SK-MEL-5 (cell line): ENCODE results near the gene TGIF1. TPM values are rescaled to one million over a fixed set of nuclear protein-coding genes. Genes with fewer than 3 reads are reported as not detected.
"Not testable (repeated sequence)": the region's sequence is repeated elsewhere in the genome, so short reads cannot be mapped to it uniquely, and the experiment has no call there.

ENCODE experiments used
- DNase-seq: peaks from one replicate; pipeline ENCODE4 v3.0.0-alpha.2; 2016; ENCODE audit warnings: low read depth, low spot score
- in situ Hi-C: cut with HindIII; loops from 2 replicates; pipeline ENCODE4 v1.10.0; 2016; ENCODE audit warnings: low sequenced_read_pairs, high pct_unique_total_duplicates, low pct_unique_long_range_greater_than_20kb
- polyA plus RNA-seq, 2 experiments: library from polyadenylated mRNA; depleted of rRNA; stranded (reverse); fragments of >200 nt; gene quantifications; 2 replicates each; pipeline ENCODE4 v1.2.3, GENCODE V29; 2015
- total RNA-seq: library from RNA; depleted of rRNA; stranded (reverse); fragments of >200 nt; shearing (Covaris generic); gene quantifications from 2 replicates; pipeline ENCODE4 v1.2.3, GENCODE V29; 2014; rRNA removed

TGIF1 gene
- 191 and 210 TPM in 2 replicates for total RNA-seq
- polyA plus RNA-seq (2015; cell fraction: cytosol; rRNA removed): 136 and 144 TPM in 2 replicates
- polyA plus RNA-seq (2015; cell fraction: nucleus; rRNA removed): 304 and 312 TPM in 2 replicates

DNA sequence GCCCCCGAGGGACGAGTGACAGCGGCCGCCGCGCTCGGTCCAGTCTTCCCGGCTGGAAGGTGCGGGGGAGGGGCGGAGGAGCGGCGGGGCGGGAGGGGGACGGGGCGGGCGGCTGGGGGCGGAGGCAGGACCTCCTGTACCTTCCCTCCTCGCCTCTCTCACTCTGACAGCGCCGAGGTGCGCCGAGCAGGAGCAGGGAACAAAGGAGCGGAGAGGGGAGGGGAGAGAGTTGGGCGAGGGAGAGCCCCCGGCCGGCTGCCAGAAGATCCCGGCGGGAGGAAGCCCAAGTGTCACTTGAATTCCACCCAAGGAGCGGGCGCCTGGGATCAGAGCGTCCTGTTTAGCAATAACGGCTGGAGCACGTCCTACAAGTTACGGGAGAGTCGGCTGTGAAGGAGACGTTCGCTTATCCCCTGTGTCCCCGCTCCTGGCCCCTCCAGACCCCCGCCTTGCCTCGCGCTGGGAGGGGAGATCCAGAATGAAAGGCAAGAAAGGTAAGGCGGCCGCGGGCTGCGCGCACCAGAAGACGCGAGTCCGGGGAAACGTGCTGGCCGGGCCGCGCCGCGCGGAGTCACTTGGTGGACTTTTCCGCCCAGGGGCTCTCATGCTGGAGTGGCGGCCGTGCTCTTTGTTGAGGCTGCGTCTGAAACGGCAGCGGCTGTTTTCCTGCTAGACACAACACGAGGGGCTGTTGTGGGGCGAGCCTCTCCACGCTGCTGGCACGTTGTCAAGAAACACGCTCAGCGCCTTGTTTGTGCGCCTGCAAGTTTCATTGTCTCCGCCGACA, at the start of gene TGIF1:
TSS of gene TGIF1 (plus strand) at position 161 of the 787 bp plus-strand sequence. CDS start at position 479, 318 bp downstream.
- in situ Hi-C loops: no loop called here

DNA sequence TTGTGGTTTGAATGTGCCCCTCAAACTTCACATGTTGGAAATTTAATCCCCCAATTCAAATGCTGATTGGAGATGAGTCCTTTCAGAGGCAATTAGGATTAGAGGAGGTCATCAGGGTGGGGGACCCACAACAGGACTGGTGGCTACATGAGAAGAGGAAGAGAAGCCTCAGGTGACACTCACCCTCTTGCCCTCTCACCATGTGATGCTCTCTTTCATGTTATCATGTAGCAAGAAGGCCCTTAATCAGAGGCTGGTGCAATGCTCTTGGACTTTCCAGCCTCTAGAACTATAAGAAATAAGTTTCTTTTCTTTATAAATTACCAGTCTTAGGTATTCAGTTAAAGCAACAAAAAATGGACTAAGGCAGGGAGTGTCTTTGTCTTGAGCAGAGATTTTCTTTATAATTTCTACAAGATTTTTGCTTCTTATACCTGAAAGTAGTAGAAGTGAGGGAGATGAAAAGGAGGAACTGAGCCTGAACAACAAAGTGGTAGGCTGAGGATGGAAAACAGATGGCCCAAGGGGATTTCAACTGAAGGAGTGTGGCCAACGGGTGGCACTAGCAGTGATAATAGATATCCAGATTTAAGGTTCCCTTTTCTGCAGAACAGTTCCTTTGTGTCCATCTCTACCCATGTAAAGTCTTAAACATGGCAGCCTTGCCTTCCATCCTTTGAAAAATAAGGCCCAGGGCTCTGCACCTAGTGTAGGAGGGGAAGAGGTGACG, 49.2 kb upstream of the TGIF1 start:
- in situ Hi-C loops: no loop called here
- DNase-seq: no peak

More for the DNA sequence above, at the start of gene TGIF1:
- peak; percentile 90 for DNase-seq

DNA sequence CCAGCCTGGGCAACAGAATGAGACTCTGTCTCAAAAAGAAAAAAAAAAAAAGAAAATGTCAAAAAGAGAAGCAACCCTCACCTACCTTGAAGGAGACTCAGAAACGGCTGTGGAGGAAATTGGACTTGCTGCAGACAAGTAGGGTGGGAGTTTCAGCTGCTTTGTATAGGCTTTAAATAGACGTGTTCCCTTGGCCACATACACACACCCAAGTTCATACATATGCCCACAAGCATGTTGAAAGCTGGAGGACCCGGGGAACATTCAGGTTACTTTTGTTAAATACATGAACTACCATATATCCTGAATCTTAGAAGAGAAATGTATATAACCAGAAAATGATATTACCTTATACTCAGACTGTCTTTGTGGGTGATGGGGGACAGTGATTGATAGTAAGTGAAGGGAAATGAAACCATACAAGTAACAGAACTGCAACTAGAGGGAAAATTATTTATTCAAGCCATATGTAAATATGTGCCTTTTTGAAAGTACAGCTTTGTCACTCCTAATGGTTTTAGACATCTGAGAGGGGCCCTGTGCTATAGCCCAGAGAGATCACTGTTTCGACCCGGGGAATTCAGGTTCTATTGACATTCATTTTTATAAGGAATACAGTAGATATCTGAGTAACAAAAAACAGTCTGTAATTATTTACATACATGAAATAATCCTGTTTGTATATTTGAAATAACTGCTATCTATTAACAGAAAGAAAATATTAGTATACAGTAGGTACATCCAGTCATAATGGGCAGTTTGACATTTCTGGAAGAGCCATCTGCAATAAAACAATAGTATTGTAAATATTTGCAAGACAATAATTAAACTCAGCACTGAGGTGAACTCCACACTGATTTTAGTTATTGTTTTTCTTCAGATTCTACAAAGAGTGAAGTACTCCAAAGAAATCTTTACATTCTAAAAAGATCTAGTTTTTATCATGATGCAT, 48.0 kb upstream of the TGIF1 start:
- DNase-seq: no peak
- in situ Hi-C loops: no loop called here

DNA sequence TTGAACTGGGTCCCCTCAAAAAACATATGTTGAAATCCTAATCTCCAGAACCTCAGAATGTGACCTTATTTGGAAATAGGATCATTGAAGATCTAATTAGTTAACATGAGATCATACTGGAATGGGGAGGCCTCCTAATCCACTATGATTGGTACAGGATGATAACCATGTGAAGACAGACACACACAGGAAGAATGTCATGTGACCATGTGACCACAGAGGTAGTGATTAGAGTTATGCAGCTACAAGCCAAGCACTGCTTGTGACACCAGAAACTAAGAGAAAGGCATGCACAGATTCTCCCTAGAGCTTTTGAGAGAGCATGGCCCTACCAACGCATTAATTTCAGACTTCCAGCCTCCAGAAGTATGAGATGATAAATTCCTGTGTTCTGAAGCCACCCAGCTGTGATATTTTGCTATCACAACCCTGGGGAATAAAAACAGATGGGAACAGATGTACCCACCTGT, 47.0 kb upstream of the TGIF1 start:
- in situ Hi-C loops: no loop called here
- peak; percentile 73 for DNase-seq

DNA sequence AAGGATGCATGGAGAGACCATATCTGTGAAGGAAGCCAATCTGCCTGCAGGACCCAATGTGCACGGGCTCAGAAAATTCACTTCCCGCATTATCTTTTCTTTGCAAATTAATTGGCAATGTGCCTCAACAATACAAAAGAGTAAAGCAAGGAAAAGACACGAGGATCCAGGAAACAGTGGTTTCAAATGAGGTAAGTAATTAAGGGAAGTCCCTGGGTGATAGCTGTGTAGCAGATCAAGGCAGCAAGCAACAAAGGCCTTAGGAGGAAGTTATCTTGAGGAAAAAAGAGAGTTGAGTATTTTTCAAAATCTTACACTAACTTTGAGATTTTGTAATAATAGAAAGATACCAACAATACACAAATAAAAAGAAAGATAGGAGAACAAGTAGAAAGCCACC, 44.3 kb upstream of the TGIF1 start:
- in situ Hi-C loops: no loop called here
- DNase-seq: no peak

DNA sequence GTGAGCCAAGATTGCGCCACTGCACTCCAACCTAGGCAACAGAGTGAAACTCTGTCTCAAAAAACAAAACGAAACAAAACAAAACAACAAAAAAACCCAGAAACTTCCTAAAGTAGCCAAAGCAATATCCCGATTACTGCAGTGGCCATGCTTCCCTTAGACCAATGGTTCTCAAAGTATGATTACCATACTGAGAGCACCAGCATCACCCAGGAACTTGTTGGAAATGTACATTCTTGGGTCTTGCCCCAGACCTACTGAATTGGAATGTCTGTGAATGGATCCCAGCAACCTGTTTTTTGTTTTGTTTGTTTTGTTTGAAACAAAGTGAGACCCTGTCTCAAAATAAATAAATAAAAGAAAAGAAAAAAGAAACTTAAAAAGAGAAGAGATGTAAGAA, 41.9 kb upstream of the TGIF1 start:
- in situ Hi-C loops: no loop called here

DNA sequence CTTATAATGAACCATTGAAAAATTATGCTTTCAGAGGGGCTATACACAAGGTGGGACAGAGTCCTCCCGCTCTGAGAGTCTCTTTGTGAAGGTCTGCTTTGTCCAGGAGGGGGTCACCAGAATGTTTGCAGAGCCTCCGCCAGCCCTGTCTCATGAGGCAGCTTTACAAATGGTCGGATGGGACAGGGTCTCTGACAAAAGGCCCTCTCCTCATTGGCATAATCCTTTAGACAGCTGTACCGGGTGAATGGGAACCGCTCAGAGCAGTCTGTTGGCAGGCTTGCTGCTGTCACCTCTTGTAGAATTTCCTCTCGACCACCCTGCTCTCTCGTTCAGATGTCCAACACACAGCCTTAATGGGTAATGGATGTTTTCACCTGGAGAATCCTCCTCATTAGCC, 40.2 kb upstream of the TGIF1 start:
- in situ Hi-C loops: no loop called here

More for the DNA sequence above, 41.9 kb upstream of the TGIF1 start:
- no peak for DNase-seq

DNA sequence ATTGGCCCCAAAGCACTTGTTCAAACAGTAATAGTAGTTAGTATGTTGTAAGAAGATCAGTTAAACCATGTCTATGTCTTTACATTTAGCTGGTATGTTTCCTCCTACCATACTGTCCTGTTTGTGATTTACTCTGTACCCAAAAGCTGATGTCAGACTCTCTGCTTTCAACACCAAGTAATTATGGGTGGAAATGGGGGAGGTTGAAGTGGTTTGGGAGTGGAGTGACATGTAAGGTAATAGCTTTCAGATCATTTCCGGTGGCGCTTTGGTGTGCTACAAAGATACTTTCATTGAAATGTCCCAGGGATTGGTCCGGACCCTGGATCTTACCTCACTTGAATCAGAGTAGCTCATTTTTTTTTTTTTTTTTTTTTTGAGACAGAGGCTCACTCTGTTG, 39.7 kb upstream of the TGIF1 start:
- no peak for DNase-seq
- in situ Hi-C loops: no loop called here

More for the DNA sequence above, 40.2 kb upstream of the TGIF1 start:
- DNase-seq: no peak

DNA sequence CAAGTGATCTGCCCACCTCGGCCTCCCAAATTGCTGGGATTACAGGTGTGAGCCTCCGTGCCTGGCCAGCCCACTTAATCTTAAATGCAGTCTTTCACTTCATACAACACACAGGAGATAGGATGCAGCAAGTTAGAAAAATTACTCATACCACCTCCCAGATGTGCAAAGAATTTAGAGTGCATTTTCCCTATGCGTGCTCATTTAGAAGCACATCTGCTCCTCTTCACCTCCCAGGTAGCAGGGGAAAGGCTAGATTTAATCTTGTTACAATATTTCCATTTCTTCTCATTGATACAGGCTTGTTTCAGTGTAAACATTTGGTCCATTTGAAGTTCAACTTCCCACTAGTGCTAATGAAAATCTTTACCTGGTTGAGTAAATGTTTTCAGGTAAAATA, 39.1 kb upstream of the TGIF1 start:
- in situ Hi-C loops: not testable (repeated sequence)

DNA sequence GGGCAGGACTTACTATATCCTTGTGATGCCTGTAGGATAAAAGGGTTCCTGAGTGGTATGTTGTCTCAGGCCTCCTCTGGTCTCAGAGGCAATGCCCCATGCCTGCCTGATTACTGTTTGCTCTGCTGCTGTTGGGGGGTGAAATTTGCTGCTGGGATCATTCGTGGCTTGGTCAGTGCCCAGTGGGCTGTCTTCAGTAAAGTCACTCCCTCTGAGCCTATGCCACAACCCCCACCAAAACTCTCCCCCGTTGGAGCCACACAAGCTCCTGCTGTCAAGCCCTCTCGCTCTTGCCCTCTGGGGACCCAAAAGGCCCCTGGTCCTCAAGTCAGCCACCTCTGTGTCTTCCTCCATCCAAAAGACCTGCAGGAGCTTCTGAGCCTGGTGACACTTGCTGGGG, 38.6 kb upstream of the TGIF1 start:
- in situ Hi-C loops: no loop called here

More for the DNA sequence above, 39.1 kb upstream of the TGIF1 start:
- DNase-seq: not testable (repeated sequence)

DNA sequence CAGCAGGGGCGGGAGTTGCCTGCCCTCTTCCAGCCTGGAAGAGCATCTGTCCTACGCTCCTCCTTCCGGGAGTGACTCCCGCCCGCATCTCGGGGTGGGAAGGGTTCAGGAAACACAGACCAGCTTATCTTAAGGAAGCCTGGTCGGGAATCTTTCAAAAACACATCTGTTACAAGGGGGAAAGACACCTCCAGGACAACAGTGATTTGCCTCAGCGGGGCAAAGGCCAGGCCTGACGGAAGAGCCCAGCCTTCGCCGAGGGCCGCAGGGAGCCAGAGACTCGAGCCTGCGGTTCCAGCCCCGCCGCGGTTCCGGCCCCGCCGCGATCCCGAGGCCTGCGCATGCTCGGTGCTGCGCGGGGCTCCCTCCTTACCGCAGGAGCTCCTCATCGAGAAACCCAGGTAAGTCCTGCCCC, 38.1 kb upstream of the TGIF1 start:
- DNase-seq: no peak
- in situ Hi-C loops: no loop called here

More for the DNA sequence above, 38.6 kb upstream of the TGIF1 start:
- no peak for DNase-seq

DNA sequence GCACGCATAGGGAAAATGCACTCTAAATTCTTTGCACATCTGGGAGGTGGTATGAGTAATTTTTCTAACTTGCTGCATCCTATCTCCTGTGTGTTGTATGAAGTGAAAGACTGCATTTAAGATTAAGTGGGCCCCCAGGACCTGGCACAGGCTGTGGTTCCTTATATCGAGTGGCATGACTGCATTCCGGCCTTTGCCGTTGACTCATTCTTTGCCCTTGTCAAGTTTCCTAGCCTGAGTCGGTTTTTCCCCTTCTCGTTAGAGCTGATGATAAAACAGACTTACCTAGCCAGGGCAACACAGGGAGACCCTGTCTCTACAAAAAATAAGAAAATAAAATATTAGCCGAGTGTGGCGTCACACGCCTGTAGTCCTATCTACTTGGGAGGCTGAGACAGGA, 37.4 kb upstream of the TGIF1 start:
- in situ Hi-C loops, DNase-seq: not testable (repeated sequence)

DNA sequence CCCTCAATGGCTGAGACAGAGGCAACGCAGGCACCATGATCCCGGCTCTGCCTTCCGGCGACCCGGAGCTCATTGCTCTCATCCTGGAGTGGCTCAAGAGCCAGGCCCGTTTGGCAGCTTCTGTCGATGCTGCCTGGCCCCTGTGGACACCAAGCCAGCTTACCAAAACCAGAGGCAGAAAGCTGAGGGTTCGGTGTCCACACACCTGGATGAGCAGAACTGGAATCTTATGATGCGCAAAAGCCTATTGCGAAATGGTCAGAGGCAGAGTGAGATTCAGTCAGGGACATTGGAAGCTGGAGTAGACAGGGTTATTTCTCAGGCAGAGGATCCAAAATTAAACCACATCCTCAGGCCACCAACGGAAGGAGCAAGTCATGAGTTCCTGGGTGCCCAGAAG, 34.9 kb upstream of the TGIF1 start:
- in situ Hi-C loops: no loop called here
- DNase-seq: no peak

DNA sequence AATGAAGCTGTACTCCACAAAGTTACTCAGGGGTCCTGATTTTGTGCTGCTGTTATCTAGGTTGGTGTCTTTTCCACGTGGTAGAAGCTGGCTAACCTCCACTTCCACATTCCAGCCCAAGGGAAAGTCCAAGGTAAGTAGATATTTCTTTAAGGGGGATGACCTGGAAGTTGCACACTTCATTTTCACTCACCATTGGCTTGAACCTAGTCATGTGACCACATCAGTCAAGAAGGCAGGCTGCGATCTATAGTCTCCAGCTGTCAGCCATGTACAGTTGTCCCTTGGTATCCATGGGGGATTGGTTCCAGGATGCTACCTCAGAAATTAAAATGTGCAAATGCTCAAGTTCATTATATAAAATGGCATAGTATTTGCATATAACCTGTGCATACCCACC, 31.9 kb upstream of the TGIF1 start:
- no peak for DNase-seq
- in situ Hi-C loops: no loop called here

DNA sequence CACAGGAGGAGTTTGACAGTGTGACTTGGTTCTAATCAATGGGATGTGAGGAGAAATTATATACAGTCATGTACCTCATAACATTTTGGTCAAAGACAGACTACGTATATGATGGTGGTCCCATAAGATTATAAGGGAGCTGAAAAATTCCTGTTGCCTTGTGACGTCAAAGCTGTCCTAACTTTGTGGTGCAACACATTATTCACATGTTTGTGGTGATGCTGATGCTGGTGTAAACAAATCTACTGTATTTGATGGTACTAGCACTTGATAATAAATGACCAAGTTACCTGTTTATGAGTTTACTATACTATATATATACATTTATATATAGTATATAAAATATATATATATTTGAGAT, 29.1 kb upstream of the TGIF1 start:
- in situ Hi-C loops: no loop called here
- DNase-seq: no peak

DNA sequence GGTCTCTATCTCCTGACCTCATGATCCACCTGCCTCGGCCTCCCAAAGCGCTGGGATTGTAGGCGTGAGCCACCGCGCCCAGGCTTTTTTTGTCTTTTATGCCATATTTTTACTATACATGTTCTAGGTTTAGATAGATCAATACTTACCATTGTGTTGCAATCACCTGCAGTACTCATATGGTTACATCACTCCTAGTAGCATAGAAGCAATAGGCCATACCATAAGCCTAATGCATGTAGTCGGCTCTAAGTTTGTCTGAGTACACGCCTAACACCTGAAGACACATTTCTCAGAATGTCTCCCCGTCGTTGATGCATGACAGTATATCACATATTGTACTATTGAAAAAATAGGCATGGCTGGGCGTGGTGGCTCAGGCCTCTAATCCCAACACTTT, 27.1 kb upstream of the TGIF1 start:
- no peak for DNase-seq
- in situ Hi-C loops: no loop called here

DNA sequence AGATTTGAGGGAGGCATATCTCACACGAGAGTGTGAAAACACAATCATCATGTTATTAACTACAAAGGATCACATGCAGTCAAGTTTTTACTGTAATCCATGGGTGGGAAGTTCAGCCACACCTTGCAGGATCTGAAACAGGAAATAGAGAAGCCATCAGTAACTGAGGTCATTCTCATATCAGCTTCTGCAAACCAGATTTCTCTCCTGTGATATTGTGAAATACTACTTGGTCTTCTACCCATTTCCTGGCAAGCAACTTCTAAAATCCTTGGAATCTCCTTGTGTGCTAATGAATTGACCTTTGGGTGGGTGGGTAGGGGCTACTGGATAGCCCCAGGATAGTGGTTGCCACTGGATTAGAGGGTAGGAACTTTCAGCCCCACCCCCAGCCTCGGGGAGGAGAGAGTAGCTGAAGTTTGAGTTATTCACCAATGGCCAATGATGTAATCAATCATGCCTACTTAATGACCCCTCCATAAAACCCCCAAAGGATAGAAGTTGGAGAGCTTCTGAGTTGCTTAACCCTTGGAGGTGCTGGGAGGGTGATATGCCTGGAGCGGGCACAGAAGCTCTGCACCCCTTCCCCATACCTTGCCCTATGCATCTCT, 25.6 kb upstream of the TGIF1 start:
- in situ Hi-C loops: no loop called here
- DNase-seq: no peak
